HL-60 (cell line): ENCODE results near the gene LAS1L.
"Not testable (repeated sequence)": the region's sequence is repeated elsewhere in the genome, so short reads cannot be mapped to it uniquely, and the experiment has no call there.

Source experiments
- DNase-seq, 2 experiments: peaks; one replicate each; pipeline ENCODE4 v3.0.0-alpha.2; 2010 to 2020; ENCODE audit warnings: low read depth in 1 of 2, low spot score in 1 of 2
- H3K27ac ChIP-seq: fragments of 250-450 bp; sonication (Bioruptor Pico); replicated peaks from 2 replicates; pipeline ENCODE4 v1.5.1; 2020; ENCODE audit warnings: mild to moderate bottlenecking, moderate library complexity
- H3K27me3 ChIP-seq: fragments of 250-450 bp; sonication (Bioruptor Pico); 2 replicates; pipeline ENCODE4 v1.5.1; 2021; ENCODE audit warnings: mild to moderate bottlenecking, moderate library complexity; ENCODE audit not compliant: insufficient read depth, poor library complexity, severe bottlenecking
- H3K4me3 ChIP-seq: replicated peaks from 2 replicates; pipeline ENCODE4 v1.5.1; 2011; ENCODE audit warnings: mild to moderate bottlenecking, control low read depth, low read length; ENCODE audit not compliant: insufficient read depth
- GABPA ChIP-seq: IDR thresholded peaks from 2 replicates; pipeline ENCODE4 v1.6.1; 2012; ENCODE audit warnings: low read depth
- POLR2AphosphoS5 ChIP-seq: IDR thresholded peaks from 2 replicates; pipeline ENCODE4 v1.6.1; 2012; ENCODE audit warnings: low read depth
- SPI1 ChIP-seq: IDR thresholded peaks from 2 replicates; pipeline ENCODE4 v1.6.1; 2012; ENCODE audit warnings: low read depth, mild to moderate bottlenecking, borderline replicate concordance
- TF ChIP-seq, protein P1 (sequence below): IDR thresholded peaks from one replicate; pipeline ENCODE4 v1.5.1; 2011; ENCODE audit warnings: low read length, control low read depth, inconsistent platforms; ENCODE audit not compliant: insufficient read depth
- TF ChIP-seq, protein P2 (sequence below): IDR thresholded peaks from 2 replicates; pipeline ENCODE4 v1.6.1; 2012; ENCODE audit warnings: low read depth; ENCODE audit not compliant: insufficient replicate concordance

The LAS1L gene

DNA sequence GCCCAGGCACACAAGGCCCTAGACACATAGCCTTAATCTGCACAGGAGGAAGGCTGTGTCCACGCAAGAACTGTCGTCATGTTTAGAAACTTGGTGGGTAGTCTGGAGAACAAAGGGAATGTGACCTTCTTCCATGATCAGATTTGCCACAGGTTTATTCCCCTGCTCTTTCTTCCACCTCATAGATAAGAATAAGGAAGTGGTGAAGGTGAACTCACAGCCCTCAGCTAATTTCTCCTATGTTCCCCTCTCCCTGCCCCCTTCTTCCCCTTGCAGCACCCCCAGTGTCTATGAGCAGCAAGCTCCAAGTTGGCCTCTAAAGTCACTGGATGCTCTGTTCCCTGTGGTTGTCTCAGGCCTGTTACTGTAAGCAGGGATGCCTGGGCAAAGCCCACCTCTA is 39.8 kb upstream of the LAS1L start:
- DNase-seq, result peak in 1 of 2 experiments; percentile 49
- Histone ChIP-seq H3K27me3 (no peaks in the 10 kb centered on the region), H3K4me3 (no peak overlapping the region), H3K27ac (no peak overlapping the region)
- TF ChIP-seq, protein P1, sequence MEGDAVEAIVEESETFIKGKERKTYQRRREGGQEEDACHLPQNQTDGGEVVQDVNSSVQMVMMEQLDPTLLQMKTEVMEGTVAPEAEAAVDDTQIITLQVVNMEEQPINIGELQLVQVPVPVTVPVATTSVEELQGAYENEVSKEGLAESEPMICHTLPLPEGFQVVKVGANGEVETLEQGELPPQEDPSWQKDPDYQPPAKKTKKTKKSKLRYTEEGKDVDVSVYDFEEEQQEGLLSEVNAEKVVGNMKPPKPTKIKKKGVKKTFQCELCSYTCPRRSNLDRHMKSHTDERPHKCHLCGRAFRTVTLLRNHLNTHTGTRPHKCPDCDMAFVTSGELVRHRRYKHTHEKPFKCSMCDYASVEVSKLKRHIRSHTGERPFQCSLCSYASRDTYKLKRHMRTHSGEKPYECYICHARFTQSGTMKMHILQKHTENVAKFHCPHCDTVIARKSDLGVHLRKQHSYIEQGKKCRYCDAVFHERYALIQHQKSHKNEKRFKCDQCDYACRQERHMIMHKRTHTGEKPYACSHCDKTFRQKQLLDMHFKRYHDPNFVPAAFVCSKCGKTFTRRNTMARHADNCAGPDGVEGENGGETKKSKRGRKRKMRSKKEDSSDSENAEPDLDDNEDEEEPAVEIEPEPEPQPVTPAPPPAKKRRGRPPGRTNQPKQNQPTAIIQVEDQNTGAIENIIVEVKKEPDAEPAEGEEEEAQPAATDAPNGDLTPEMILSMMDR, result no peak
- TF ChIP-seq POLR2AphosphoS5, result no peak
- peak; percentile 73 for TF ChIP-seq SPI1

DNA sequence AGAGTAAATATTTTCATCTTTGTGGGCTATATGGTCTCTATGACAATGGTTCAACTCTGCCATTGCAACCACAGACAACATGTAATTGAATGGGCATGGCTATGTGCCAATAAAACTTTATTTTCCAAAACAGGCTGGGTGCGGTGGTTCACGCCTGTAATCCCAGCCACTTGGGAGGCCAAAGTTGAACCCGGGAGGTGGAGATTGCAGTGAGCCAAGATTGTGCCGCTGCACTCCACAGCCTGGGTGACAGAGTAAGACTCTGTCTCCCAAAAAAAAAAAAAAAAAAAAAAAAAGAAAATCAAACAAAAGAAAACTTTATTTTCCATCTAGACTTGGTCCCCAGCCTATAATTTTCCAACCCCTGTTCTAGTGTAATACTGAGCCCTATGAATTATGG is 38.4 kb upstream of the LAS1L start:
- no peak for DNase-seq
- Histone ChIP-seq H3K4me3 (no peak overlapping the region), H3K27ac (no peak overlapping the region), H3K27me3 (no peaks in the 10 kb centered on the region)
- TF ChIP-seq GABPA (no peak), POLR2AphosphoS5 (no peak), SPI1 (no peak)
- TF ChIP-seq, protein P2, sequence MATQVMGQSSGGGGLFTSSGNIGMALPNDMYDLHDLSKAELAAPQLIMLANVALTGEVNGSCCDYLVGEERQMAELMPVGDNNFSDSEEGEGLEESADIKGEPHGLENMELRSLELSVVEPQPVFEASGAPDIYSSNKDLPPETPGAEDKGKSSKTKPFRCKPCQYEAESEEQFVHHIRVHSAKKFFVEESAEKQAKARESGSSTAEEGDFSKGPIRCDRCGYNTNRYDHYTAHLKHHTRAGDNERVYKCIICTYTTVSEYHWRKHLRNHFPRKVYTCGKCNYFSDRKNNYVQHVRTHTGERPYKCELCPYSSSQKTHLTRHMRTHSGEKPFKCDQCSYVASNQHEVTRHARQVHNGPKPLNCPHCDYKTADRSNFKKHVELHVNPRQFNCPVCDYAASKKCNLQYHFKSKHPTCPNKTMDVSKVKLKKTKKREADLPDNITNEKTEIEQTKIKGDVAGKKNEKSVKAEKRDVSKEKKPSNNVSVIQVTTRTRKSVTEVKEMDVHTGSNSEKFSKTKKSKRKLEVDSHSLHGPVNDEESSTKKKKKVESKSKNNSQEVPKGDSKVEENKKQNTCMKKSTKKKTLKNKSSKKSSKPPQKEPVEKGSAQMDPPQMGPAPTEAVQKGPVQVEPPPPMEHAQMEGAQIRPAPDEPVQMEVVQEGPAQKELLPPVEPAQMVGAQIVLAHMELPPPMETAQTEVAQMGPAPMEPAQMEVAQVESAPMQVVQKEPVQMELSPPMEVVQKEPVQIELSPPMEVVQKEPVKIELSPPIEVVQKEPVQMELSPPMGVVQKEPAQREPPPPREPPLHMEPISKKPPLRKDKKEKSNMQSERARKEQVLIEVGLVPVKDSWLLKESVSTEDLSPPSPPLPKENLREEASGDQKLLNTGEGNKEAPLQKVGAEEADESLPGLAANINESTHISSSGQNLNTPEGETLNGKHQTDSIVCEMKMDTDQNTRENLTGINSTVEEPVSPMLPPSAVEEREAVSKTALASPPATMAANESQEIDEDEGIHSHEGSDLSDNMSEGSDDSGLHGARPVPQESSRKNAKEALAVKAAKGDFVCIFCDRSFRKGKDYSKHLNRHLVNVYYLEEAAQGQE, result no peak
- TF ChIP-seq, protein P1, result no peak

DNA sequence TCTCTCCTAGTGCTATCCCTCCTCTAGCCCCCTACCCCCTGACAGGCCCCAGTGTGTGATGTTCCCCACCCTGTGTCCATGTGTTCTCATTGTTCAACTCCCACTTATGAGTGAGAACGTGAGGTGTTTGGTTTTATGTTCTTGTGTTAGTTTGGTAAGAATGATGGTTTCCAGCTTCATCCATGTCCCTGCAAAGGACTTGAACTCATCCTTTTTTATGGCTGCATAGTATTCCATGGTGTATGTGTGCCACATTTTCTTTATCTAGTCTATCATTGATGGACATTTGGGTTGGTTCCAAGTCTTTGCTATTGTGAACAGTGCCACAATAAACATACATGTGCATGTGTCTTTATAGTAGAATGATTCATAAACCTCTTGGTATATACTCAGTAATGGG is 28.3 kb upstream of the LAS1L start:
- not testable (repeated sequence) for H3K27ac ChIP-seq, H3K27me3 ChIP-seq, H3K4me3 ChIP-seq, DNase-seq

DNA sequence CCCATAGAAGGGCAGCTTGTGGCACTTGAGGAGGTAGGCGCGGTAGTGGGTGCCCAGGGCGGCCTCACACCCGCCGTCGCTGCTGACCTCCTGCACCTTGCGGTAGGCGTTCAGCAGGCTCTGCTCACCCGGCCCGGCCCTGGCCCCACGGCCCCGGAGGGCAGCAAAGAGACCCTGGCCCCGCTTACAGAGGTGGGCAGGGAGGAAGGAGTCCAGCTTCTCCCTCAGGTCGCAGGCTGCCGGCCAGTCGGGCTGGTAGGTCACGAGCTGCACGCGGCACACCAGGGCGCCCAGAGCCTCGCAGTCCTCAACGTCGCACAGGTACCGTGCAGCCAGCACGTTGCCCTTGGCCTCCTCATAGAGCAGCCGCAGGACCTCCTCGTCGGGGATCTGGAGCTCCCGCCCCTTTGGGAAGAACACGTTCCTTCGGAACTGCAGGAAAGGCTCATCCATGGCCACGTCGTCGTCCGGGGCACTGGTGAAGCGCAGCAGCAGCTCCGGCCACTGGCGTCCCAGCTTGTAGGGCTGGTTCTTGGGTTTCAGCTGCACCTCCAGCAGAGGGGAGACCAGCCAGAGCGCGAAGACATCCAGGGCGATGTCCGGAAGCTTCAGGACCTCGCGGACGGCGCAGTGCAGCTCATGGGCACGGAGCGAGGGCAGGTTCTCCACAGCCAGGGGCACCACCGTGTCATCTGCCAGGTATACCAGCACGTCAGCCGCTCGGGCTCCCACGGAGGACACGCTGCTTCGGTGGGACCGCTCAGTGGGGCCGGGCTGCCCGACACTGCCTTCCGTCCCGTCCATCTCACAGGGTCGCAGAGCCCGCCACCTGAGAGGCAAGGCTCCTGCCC is 17.1 kb upstream of the LAS1L start:
- Histone ChIP-seq H3K27me3 (no peaks in the 10 kb centered on the region), H3K4me3 (no peak overlapping the region)
- no peak for TF ChIP-seq GABPA
- TF ChIP-seq SPI1, result no peak
- TF ChIP-seq, protein P2, result no peak
- TF ChIP-seq, protein P1, result no peak
- no peak for TF ChIP-seq POLR2AphosphoS5

More for the DNA sequence above, 17.1 kb upstream of the LAS1L start:
- no peak for DNase-seq
- no peak overlapping the region for H3K27ac ChIP-seq
